ENCODE results near the gene TCERG1L. TPM values are rescaled to one million over a fixed set of nuclear protein-coding genes. Genes with fewer than 3 reads are reported as not detected.

Gene TCERG1L
- total RNA-seq, 1 experiment from 2014 or later: 1.5 TPM

GRCh38 chr10:131174211-131174565 lies 137.3 kb downstream of the TCERG1L start:
- Mint-ChIP-seq H3K9me3 (peaks cover 21% of the 10 kb centered on the region), H3K4me1 (no peaks in the 10 kb centered on the region), H3K36me3 (peaks cover 46% of the 10 kb centered on the region), H3K4me3 (no peak overlapping the region), H3K27ac (no peak overlapping the region), H3K27me3 (ENCODE audit: low read depth) (peaks cover 3% of the 10 kb centered on the region; the same call in 1 of the 2 replicates)
- ChIA-PET CTCF (no interaction called here), POLR2A (no interaction called here)
- DNase-seq (ENCODE audit: low spot score) (no peak), ATAC-seq (no peak)
- no peak for TF ChIP-seq JAZF1 (CRISPR knock-in tag; IDR thresholded peaks at IDR 0.05)
- no peak for TF ChIP-seq AFF4 (CRISPR knock-in tag; IDR thresholded peaks at IDR 0.05; ENCODE audit: borderline replicate concordance)
- no peak for TF ChIP-seq FOXP4 (CRISPR knock-in tag; IDR thresholded peaks at IDR 0.05)
- no peak for TF ChIP-seq ZBTB43 (CRISPR knock-in tag; IDR thresholded peaks at IDR 0.05)
- TF ChIP-seq SMAD3 (CRISPR knock-in tag; IDR thresholded peaks at IDR 0.05; ENCODE audit: borderline replicate concordance): no peak
- no peak for TF ChIP-seq ATF1 (CRISPR knock-in tag; IDR thresholded peaks at IDR 0.05)
- no peak for TF ChIP-seq JUN (CRISPR knock-in tag; IDR thresholded peaks at IDR 0.05)
- TF ChIP-seq ZNF219 (CRISPR knock-in tag; IDR thresholded peaks at IDR 0.05; ENCODE audit: borderline replicate concordance): no peak
- TF ChIP-seq AR (CRISPR knock-in tag; IDR thresholded peaks at IDR 0.05): no peak
- TF ChIP-seq TCF7 (CRISPR knock-in tag; IDR thresholded peaks at IDR 0.05; ENCODE audit: low read depth): no peak
- TF ChIP-seq CDX4 (CRISPR knock-in tag; IDR thresholded peaks at IDR 0.05; ENCODE audit: borderline replicate concordance): no peak
- no peak for TF ChIP-seq MAX (CRISPR knock-in tag; IDR thresholded peaks at IDR 0.05)

- no peak overlapping the region for H3K27ac Mint-ChIP-seq
- no peak overlapping the region for H3K4me3 Mint-ChIP-seq
- DNase-seq (ENCODE audit: low spot score) (no peak), ATAC-seq (no peak)
- H3K9me3 Mint-ChIP-seq: peaks cover 17% of the 10 kb centered on the region
- ChIA-PET CTCF (interaction anchor here (0.7 kb wide), 1 partner anchor 85 kb away, joined by 3 read pairs; no protein-coding TSS in a partner anchor), POLR2A (no interaction called here)
- H3K27me3 Mint-ChIP-seq (ENCODE audit: low read depth): peaks cover 3% of the 10 kb centered on the region; the same call in 1 of the 2 replicates
- no peaks in the 10 kb centered on the region for H3K4me1 Mint-ChIP-seq
- H3K36me3 Mint-ChIP-seq: peaks cover 43% of the 10 kb centered on the region
- TF ChIP-seq ZNF671 (CRISPR knock-in tag; IDR thresholded peaks at IDR 0.05) (no peak), ESRRA (CRISPR knock-in tag; IDR thresholded peaks at IDR 0.05; ENCODE audit: borderline replicate concordance) (no peak), E2F1 (CRISPR knock-in tag; IDR thresholded peaks at IDR 0.05) (no peak), SMAD4 (CRISPR knock-in tag; IDR thresholded peaks at IDR 0.05) (no peak), TP53 (CRISPR knock-in tag; IDR thresholded peaks at IDR 0.05) (no peak), ZNF396 (CRISPR knock-in tag; IDR thresholded peaks at IDR 0.05; ENCODE audit: borderline replicate concordance) (no peak), ZBTB43 (CRISPR knock-in tag; IDR thresholded peaks at IDR 0.05) (no peak), CDX4 (CRISPR knock-in tag; IDR thresholded peaks at IDR 0.05; ENCODE audit: borderline replicate concordance) (no peak), ZNF317 (CRISPR knock-in tag; IDR thresholded peaks at IDR 0.05; ENCODE audit: borderline replicate concordance, low read depth) (no peak)
Measured at GRCh38 chr10:131173484-131174210, 137.9 kb downstream of the TCERG1L start.

All from WTC11 (cell line).